ENCODE data around the gene CDRT4.

CDRT4 gene

DNA sequence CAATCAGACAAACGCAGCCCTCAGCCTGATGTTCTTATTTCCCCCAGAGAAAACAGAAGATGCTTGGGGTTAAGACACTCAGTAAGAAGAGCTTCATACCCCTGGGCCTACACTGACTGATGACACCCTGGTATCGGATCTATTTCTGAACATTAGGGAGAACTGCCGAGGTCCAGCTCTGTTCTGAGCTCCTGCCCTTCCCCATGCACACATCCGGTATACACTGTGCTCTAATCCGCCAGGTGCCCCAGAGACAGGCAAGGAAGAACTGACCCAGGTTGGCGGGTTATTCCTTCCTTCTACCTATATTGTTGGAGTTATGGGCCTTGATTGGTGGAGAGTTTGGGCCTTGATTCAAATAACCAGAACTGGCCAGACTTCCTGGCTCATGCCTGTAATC, 68.0 kb downstream of the CDRT4 start:
- H3K4me3 ChIP-seq (replicated peaks; ENCODE audit: low read depth, low read length), result no peak overlapping the region
- no peak for DNase-seq (ENCODE audit: low read depth)
- TF ChIP-seq CTCF (IDR thresholded peaks at IDR 0.05; ENCODE audit: low read length, missing control alignments), result no peak

DNA sequence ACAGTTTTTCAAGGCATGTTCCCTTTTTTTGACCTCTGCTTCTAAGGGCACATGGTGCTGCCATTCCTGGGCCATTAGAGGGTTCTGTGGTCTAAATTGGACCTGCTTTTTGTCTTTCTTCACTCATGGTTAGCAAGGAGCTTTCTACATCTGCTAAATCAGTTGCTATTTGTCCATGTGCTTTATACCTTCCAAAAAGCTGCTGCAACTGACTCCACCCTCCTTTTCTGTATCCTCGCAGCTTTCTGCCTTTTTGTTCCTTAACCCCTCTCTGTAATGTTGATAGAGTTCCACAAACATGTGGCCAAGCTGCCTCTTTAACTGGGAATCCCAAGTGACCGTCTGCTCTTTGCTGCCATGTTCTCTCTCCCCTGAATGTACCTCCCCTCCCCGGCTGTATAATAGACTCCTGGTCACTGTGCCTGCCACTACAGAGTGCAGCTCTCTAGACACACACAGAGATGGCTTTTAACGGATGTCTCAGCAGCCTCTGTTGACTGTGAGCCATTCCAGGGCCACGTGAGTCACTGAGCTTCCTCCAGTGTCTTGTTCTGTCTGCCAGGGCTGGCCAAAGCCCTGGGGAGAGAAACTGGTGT, 68.6 kb downstream of the CDRT4 start:
- TF ChIP-seq CTCF (IDR thresholded peaks at IDR 0.05; ENCODE audit: low read length, missing control alignments), result no peak
- DNase-seq (ENCODE audit: low read depth), result peak; percentile 30
- no peak overlapping the region for H3K4me3 ChIP-seq (replicated peaks; ENCODE audit: low read depth, low read length)

GRCh38 chr17:15398291-15398690, 69.1 kb downstream of the CDRT4 start:
- H3K4me3 ChIP-seq (replicated peaks; ENCODE audit: low read depth, low read length), result no peak overlapping the region
- DNase-seq (ENCODE audit: low read depth), result peak; percentile 36
- TF ChIP-seq CTCF (IDR thresholded peaks at IDR 0.05; ENCODE audit: low read length, missing control alignments), result no peak

DNA sequence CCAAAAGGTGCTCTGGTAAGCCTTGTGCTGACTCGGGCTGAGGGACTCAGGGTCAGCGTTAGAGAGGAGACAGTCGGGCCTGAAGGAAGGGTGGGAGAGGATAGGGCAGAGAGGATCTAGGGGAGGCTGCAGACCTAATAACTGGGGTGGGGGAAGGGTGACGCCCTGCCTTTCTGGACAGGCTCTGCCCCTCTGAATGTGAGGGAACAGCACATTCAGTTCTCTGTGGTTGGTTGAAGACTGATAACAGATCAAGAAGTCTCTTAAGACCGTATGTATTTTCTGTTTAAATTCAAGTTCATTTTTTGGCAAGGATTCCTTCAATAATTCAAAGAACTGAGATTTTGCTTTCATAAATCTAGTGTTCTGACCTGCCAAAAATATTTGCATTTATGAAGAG, 69.8 kb downstream of the CDRT4 start:
- DNase-seq (ENCODE audit: low read depth), result no peak
- H3K4me3 ChIP-seq (replicated peaks; ENCODE audit: low read depth, low read length), result no peak overlapping the region
- TF ChIP-seq CTCF (IDR thresholded peaks at IDR 0.05; ENCODE audit: low read length, missing control alignments), result no peak

DNA sequence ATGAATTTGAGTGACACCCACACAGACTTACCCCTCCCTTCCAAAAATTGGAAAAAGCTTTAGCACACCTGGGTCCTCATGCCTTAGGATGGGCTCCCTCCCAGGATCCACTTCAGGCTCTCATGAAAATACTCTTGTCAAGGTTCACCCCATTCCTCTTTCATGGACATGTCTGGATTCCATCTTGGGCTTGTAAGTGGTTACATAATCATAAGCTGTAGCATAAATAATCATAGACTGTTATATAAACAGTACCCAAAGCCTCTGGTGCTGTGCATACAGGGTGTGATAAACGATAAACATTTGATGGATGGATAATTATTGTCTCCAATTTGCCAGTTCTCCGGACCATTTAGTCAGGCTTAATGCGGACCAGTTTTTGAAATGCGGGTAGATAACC, 72.3 kb downstream of the CDRT4 start:
- DNase-seq (ENCODE audit: low read depth), result no peak
- no peak for TF ChIP-seq CTCF (IDR thresholded peaks at IDR 0.05; ENCODE audit: low read length, missing control alignments)
- H3K4me3 ChIP-seq (replicated peaks; ENCODE audit: low read depth, low read length), result no peak overlapping the region

DNA sequence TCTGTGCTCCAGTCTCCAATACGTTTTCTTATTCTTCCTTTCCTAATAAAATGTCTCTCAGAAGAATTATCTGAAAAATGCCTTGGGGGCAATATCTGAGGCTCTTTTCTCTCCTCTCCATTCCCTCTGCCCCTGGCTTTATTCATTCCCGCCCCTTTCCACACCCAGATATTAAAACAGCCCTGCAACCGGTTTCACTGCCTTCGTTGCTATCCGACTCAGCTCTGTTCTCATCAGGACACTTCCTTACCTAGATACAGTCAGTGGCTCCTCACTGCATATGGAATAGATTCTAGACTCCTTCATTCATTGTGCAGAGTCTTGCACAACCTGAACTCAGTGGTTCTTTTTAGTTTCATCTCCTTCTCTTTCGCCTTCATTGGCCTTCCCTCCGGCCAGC, 74.0 kb downstream of the CDRT4 start:
- H3K4me3 ChIP-seq (replicated peaks; ENCODE audit: low read depth, low read length), result no peak overlapping the region
- DNase-seq (ENCODE audit: low read depth), result no peak
- no peak for TF ChIP-seq CTCF (IDR thresholded peaks at IDR 0.05; ENCODE audit: low read length, missing control alignments)

GRCh38 chr17:15392326-15392741, 75.1 kb downstream of the CDRT4 start:
- TF ChIP-seq CTCF (IDR thresholded peaks at IDR 0.05; ENCODE audit: low read length, missing control alignments), result no peak
- peak; percentile 73 for DNase-seq (ENCODE audit: low read depth)

More at GRCh38 chr17:15392326-15392741, 75.1 kb downstream of the CDRT4 start:
- no peak overlapping the region for H3K4me3 ChIP-seq (replicated peaks; ENCODE audit: low read depth, low read length)
